GM23338 (cell line): ENCODE results near the gene AREL1. TPM values are rescaled to one million over a fixed set of nuclear protein-coding genes. Genes with fewer than 3 reads are reported as not detected.

Experiments
- ATAC-seq: fragments of 200-7000 bp; cut with Tn5 transposase; 3 replicates; pipeline ENCODE4 v1.9.1; 2020
- DNase-seq: peaks from one replicate; pipeline ENCODE4 v3.0.0-alpha.2; 2015; ENCODE audit warnings: low spot score
- H2AFZ ChIP-seq: fragments of 200-600 bp; sonication (generic); 2 replicates; pipeline ENCODE4 v1.8.0; 2016; ENCODE audit warnings: antibody characterized with exemption, mild to moderate bottlenecking, moderate library complexity
- H3F3A ChIP-seq: fragments of 200-600 bp; sonication (generic); replicated peaks from 2 replicates; pipeline ENCODE4 v1.8.0; 2017; ENCODE audit warnings: antibody characterized with exemption, mixed run types, low read depth
- H3K27ac ChIP-seq: fragments of 200-600 bp; sonication (generic); 2 replicates; pipeline ENCODE4 v1.6.1; 2016; ENCODE audit warnings: low read depth
- H3K27me3 ChIP-seq: fragments of 200-600 bp; sonication (generic); 2 replicates; pipeline ENCODE4 v1.8.0; 2016; ENCODE audit warnings: mild to moderate bottlenecking, mixed run types, moderate library complexity; ENCODE audit not compliant: insufficient read depth
- H3K36me3 ChIP-seq: fragments of 200-600 bp; sonication (generic); 2 replicates; pipeline ENCODE4 v1.8.0; 2016; ENCODE audit warnings: mild to moderate bottlenecking; ENCODE audit not compliant: insufficient read depth
- H3K4me1 ChIP-seq: fragments of 200-600 bp; sonication (generic); 2 replicates; pipeline ENCODE4 v1.8.0; 2016; ENCODE audit warnings: mild to moderate bottlenecking, moderate library complexity; ENCODE audit not compliant: insufficient read depth
- H3K4me2 ChIP-seq: fragments of 200-600 bp; sonication (generic); 2 replicates; pipeline ENCODE4 v1.7.1; 2017; ENCODE audit warnings: mixed run types
- H3K4me3 ChIP-seq: fragments of 200-600 bp; sonication (generic); 2 replicates; pipeline ENCODE4 v1.6.1; 2016; ENCODE audit warnings: mixed run types
- H3K79me2 ChIP-seq: fragments of 200-600 bp; sonication (generic); replicated peaks from 2 replicates; pipeline ENCODE4 v1.8.0; 2017; ENCODE audit warnings: mild to moderate bottlenecking; ENCODE audit not compliant: insufficient read depth
- H3K9me2 ChIP-seq: fragments of 200-600 bp; sonication (generic); 2 replicates; pipeline ENCODE4 v1.8.0; 2017; ENCODE audit not compliant: insufficient read depth
- H4K20me1 ChIP-seq: fragments of 200-600 bp; sonication (generic); replicated peaks from 2 replicates; pipeline ENCODE4 v1.8.0; 2017; ENCODE audit warnings: mild to moderate bottlenecking; ENCODE audit not compliant: insufficient read depth
- H3K27ac Mint-ChIP-seq: 2 replicates; pipeline ENCODE4 v1.8.0; 2020; ENCODE audit warnings: inconsistent platforms, mild to moderate bottlenecking, moderate library complexity, mixed read lengths
- H3K27me3 Mint-ChIP-seq: 3 replicates; pipeline ENCODE4 v1.8.0; 2022; ENCODE audit warnings: low read depth, mild to moderate bottlenecking, moderate library complexity, mixed read lengths, inconsistent platforms; ENCODE audit not compliant: insufficient read depth, poor library complexity
- H3K36me3 Mint-ChIP-seq: 3 replicates; pipeline ENCODE4 v1.8.0; 2021; ENCODE audit warnings: low read depth, mild to moderate bottlenecking, inconsistent platforms, moderate library complexity, mixed read lengths
- H3K4me1 Mint-ChIP-seq: 3 replicates; pipeline ENCODE4 v1.8.0; 2020; ENCODE audit warnings: mild to moderate bottlenecking, inconsistent platforms, mixed read lengths
- H3K4me3 Mint-ChIP-seq: 3 replicates; pipeline ENCODE4 v1.8.0; 2021; ENCODE audit warnings: moderate library complexity, mild to moderate bottlenecking, inconsistent platforms, mixed read lengths
- H3K9me3 Mint-ChIP-seq: 3 replicates; pipeline ENCODE4 v1.8.0; 2020; ENCODE audit warnings: moderate library complexity, mild to moderate bottlenecking, inconsistent platforms, mixed read lengths
- ETS1 ChIP-seq: IDR thresholded peaks from 2 replicates; pipeline ENCODE4 v1.6.1; 2016; ENCODE audit warnings: antibody characterized with exemption
- EZH2 ChIP-seq: fragments of 200-600 bp; sonication (generic); IDR thresholded peaks from one replicate; pipeline ENCODE4 v1.8.0; 2017; ENCODE audit warnings: antibody characterized with exemption, mild to moderate bottlenecking, low read depth; ENCODE audit not compliant: unreplicated experiment
- EZH2phosphoT487 ChIP-seq: fragments of 200-600 bp; sonication (generic); IDR thresholded peaks from one replicate; pipeline ENCODE4 v1.8.1; 2018; ENCODE audit warnings: antibody characterized with exemption; ENCODE audit not compliant: unreplicated experiment
- NANOG ChIP-seq: IDR thresholded peaks from 2 replicates; pipeline ENCODE4 v1.6.1; 2016; ENCODE audit warnings: antibody characterized with exemption, borderline replicate concordance
- POLR2AphosphoS5 ChIP-seq: IDR thresholded peaks from 2 replicates; pipeline ENCODE4 v1.6.1; 2016; ENCODE audit warnings: antibody characterized with exemption, low read depth
- REST ChIP-seq: IDR thresholded peaks from one replicate; pipeline ENCODE4 v1.6.1; 2018; ENCODE audit warnings: antibody characterized with exemption; ENCODE audit not compliant: unreplicated experiment
- STAT1 ChIP-seq: IDR thresholded peaks from one replicate; pipeline ENCODE4 v1.6.1; 2016; ENCODE audit warnings: antibody characterized with exemption; ENCODE audit not compliant: unreplicated experiment
- ZNF114 ChIP-seq: fragments of 250-450 bp; sonication (Bioruptor Pico); IDR thresholded peaks from 2 replicates; pipeline ENCODE4 v1.5.0; 2020; ENCODE audit warnings: mild to moderate bottlenecking, moderate library complexity
- ZNF462 ChIP-seq: fragments of 250-450 bp; sonication (Bioruptor Pico); IDR thresholded peaks from 2 replicates; pipeline ENCODE4 v1.5.0; 2020; ENCODE audit warnings: mild to moderate bottlenecking, moderate library complexity
- polyA plus RNA-seq: library from polyadenylated mRNA; unstranded; fragments of >200 nt; fragmentation: Nextera tagmentation; extraction: Ambion mirVana; gene quantifications from 2 replicates; pipeline ENCODE4 v1.2.1, GENCODE V29; 2016
- total RNA-seq: library from RNA; depleted of rRNA; stranded (reverse); fragments of >200 nt; shearing (Covaris generic); gene quantifications from 2 replicates; pipeline ENCODE4 v1.2.3, GENCODE V29; 2014
- TF ChIP-seq, protein P1 (sequence below), 2 experiments: fragments of 200-600 bp in 1 of 2; sonication (generic) in 1 of 2; conservative IDR thresholded peaks; 2 replicates each; pipeline versions ENCODE4 v1.5.1 to v1.6.1; 2016 to 2017; ENCODE audit warnings: antibody characterized with exemption in 2 of 2, low read depth in 2 of 2, mild to moderate bottlenecking in 2 of 2, moderate library complexity in 1 of 2

Gene AREL1
- total and polyA plus RNA-seq, 2 experiments from 2014 or later = 7.5 to 23.6 TPM

- TF ChIP-seq POLR2AphosphoS5 (no peak), REST (no peak), EZH2 (no peak), NANOG (no peak), STAT1 (no peak), ETS1 (no peak), EZH2phosphoT487 (no peak)
- TF ChIP-seq, protein P1, sequence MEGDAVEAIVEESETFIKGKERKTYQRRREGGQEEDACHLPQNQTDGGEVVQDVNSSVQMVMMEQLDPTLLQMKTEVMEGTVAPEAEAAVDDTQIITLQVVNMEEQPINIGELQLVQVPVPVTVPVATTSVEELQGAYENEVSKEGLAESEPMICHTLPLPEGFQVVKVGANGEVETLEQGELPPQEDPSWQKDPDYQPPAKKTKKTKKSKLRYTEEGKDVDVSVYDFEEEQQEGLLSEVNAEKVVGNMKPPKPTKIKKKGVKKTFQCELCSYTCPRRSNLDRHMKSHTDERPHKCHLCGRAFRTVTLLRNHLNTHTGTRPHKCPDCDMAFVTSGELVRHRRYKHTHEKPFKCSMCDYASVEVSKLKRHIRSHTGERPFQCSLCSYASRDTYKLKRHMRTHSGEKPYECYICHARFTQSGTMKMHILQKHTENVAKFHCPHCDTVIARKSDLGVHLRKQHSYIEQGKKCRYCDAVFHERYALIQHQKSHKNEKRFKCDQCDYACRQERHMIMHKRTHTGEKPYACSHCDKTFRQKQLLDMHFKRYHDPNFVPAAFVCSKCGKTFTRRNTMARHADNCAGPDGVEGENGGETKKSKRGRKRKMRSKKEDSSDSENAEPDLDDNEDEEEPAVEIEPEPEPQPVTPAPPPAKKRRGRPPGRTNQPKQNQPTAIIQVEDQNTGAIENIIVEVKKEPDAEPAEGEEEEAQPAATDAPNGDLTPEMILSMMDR (conservative IDR thresholded peaks at IDR 0.05; ENCODE audit: low read depth in 2 of 2) = no peak
- Histone ChIP-seq H3K4me1 (no peaks in the 10 kb centered on the region), H3K27me3 (no peaks in the 10 kb centered on the region), H3F3A (no peaks in the 10 kb centered on the region), H4K20me1 (0 out of 2 replicates have a peak, but pooled peaks cover under 1% of the 10 kb centered on the region), H3K4me3 (no peak overlapping the region), H3K9me2 (no peaks in the 10 kb centered on the region), H2AFZ (no peak overlapping the region), H3K36me3 (peaks cover 27% of the 10 kb centered on the region; the same call in 1 of the 2 replicates), H3K4me2 (no peak overlapping the region), H3K79me2 (no peaks in the 10 kb centered on the region), H3K27ac (no peak overlapping the region)
- Mint-ChIP-seq H3K9me3 (no peaks in the 10 kb centered on the region), H3K4me3 (no peak overlapping the region), H3K27ac (no peak overlapping the region), H3K36me3 (peaks cover 44% of the 10 kb centered on the region), H3K4me1 (no peaks in the 10 kb centered on the region), H3K27me3 (no peaks in the 10 kb centered on the region)
- DNase-seq (no peak), ATAC-seq (no peak)
Measured at GRCh38 chr14:74675219-74675618, 37.7 kb downstream of the AREL1 start.

GRCh38 chr14:74673768-74674167 is 39.1 kb downstream of the AREL1 start:
- no peaks in the 10 kb centered on the region for H3K4me1 Mint-ChIP-seq
- Histone ChIP-seq H3K27ac (no peak overlapping the region), H3F3A (no peaks in the 10 kb centered on the region), H4K20me1 (no peaks in the 10 kb centered on the region), H3K4me1 (no peaks in the 10 kb centered on the region), H3K4me2 (no peak overlapping the region), H3K4me3 (no peak overlapping the region), H2AFZ (no peak overlapping the region), H3K36me3 (peaks cover 34% of the 10 kb centered on the region; the same call in 1 of the 2 replicates), H3K27me3 (no peaks in the 10 kb centered on the region), H3K79me2 (no peaks in the 10 kb centered on the region), H3K9me2 (no peaks in the 10 kb centered on the region)
- ATAC-seq = no peak
- H3K36me3 Mint-ChIP-seq = peaks cover 55% of the 10 kb centered on the region
- no peak overlapping the region for H3K27ac Mint-ChIP-seq
- H3K9me3 Mint-ChIP-seq = no peaks in the 10 kb centered on the region
- DNase-seq = no peak
- H3K4me3 Mint-ChIP-seq = no peak overlapping the region
- H3K27me3 Mint-ChIP-seq = no peaks in the 10 kb centered on the region
- TF ChIP-seq EZH2 (no peak), ZNF114 (CRISPR knock-in tag) (no peak), ZNF462 (no peak), NANOG (no peak), POLR2AphosphoS5 (no peak)
